Bronchial epithelial cell (primary cell): ENCODE measurements around the gene MRFAP1. TPM values are rescaled to one million over a fixed set of nuclear protein-coding genes. Genes with fewer than 3 reads are reported as not detected.
"Not testable (repeated sequence)": the region's sequence is repeated elsewhere in the genome, so short reads cannot be mapped to it uniquely, and the experiment has no call there.

Experiments used
- DNase-seq: peaks from one replicate; pipeline ENCODE4 v3.0.0-alpha.2; 2010; ENCODE audit warnings: low read depth
- FAIRE-seq: peaks from 2 replicates; lab custom pipeline; 2011; peaks lifted over from hg19 to GRCh38; lab: Jason Lieb, UNC
- H3K27me3 ChIP-seq: 2 replicates; pipeline ENCODE4 v1.5.1; 2011; ENCODE audit warnings: low read length; ENCODE audit not compliant: control insufficient read depth, insufficient read depth
- H3K36me3 ChIP-seq: 2 replicates; pipeline ENCODE4 v1.5.1; 2011; ENCODE audit warnings: low read length; ENCODE audit not compliant: control insufficient read depth, insufficient read depth
- H3K4me3 ChIP-seq: 2 replicates; pipeline ENCODE4 v1.5.1; 2011; ENCODE audit warnings: mild to moderate bottlenecking, low read depth, low read length, control low read depth
- total RNA-seq: library from RNA; depleted of rRNA; stranded (reverse); fragments of >200 nt; gene quantifications from 2 replicates; pipeline ENCODE4 v1.2.1, GENCODE V29; 2014
- TF ChIP-seq, protein P1 (sequence below): IDR thresholded peaks from 2 replicates; pipeline ENCODE4 v1.5.1; 2011; ENCODE audit warnings: mild to moderate bottlenecking, moderate library complexity, low read length, control low read depth, inconsistent platforms; ENCODE audit not compliant: insufficient read depth, severe bottlenecking

The MRFAP1 gene
- total RNA-seq, 1 donor from 2014 or later = 69.5 TPM

DNA sequence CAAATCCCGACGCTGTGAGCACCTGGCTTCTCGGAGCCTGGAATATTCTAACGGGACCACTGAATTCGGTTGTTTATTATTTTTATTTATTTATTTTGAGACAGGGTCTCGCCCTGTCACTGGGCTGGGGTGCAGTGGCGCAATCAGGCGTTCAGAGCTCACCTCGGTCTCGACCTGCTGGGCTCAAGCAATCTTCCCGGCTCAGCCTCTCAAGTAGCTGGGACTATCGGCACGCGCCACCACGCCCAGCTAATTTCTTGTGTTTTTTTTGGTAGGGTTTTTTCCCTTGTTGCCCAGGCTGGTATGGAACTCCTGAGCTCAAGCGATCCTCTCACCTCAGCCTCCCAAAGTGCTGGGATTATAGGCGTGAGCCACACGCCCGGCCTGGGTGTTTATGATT is 31.6 kb downstream of the MRFAP1 start:
- peaks cover 3% of the 10 kb centered on the region for H3K36me3 ChIP-seq
- H3K27me3 ChIP-seq = no peaks in the 10 kb centered on the region
- no peak overlapping the region for H3K4me3 ChIP-seq
- DNase-seq (no peak), FAIRE-seq (no peak)
- TF ChIP-seq, protein P1, sequence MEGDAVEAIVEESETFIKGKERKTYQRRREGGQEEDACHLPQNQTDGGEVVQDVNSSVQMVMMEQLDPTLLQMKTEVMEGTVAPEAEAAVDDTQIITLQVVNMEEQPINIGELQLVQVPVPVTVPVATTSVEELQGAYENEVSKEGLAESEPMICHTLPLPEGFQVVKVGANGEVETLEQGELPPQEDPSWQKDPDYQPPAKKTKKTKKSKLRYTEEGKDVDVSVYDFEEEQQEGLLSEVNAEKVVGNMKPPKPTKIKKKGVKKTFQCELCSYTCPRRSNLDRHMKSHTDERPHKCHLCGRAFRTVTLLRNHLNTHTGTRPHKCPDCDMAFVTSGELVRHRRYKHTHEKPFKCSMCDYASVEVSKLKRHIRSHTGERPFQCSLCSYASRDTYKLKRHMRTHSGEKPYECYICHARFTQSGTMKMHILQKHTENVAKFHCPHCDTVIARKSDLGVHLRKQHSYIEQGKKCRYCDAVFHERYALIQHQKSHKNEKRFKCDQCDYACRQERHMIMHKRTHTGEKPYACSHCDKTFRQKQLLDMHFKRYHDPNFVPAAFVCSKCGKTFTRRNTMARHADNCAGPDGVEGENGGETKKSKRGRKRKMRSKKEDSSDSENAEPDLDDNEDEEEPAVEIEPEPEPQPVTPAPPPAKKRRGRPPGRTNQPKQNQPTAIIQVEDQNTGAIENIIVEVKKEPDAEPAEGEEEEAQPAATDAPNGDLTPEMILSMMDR = no peak

DNA sequence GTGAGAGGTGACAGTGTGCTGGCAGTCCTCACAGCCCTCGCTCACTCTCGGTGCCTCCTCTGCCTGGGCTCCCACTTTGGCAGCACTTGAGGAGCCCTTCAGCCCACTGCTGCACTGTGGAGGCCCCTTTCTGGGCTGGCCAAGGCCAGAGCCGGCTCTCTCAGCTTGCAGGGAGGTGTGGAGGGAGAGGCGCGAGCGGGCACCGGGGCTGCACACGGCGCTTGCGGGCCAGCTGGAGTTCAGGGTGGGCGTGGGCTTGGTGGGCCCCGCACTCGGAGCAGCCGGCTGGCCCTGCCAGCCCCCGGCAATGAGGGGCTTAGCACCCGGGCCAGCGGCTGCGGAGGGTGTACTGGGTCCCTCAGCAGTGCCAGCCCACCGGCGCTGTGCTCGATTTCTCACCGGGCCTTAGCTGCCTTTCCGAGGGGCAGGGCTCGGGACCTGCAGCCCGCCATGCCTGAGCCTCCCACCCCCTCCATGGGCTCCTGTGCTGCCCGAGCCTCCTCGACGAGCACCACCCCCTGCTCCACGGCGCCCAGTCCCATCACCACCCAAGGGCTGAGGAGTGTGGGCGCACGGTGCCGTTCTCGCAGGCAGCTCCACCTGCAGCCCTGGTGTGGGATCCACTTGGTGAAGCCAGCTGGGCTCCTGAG is 32.2 kb downstream of the MRFAP1 start:
- not testable (repeated sequence) for FAIRE-seq, H3K4me3 ChIP-seq, H3K36me3 ChIP-seq, DNase-seq, H3K27me3 ChIP-seq

DNA sequence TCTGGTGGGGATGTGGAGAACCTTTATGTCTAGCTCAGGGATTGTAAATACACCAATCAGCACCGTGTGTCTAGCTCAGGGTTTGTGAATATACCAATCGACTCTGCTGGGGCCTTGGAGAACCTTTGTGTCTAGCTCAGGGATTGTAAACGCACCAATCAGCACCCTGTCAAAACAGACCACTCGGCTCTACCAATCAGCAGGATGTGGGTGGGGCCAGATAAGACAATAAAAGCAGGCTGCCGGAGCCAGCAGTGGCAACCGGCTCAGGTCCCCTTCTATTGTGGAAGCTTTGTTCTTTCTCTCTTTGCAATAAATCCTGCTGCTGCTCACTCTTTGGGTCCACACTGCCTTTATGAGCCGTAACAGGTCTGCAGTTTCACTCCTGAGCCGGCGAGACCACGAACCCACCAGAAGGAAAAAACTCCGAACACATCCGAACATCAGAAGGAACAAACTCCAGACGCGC is 32.7 kb downstream of the MRFAP1 start:
- not testable (repeated sequence) for H3K27me3 ChIP-seq, DNase-seq, H3K36me3 ChIP-seq, FAIRE-seq
- peak overlapping the region; percentile 65 for H3K4me3 ChIP-seq

DNA sequence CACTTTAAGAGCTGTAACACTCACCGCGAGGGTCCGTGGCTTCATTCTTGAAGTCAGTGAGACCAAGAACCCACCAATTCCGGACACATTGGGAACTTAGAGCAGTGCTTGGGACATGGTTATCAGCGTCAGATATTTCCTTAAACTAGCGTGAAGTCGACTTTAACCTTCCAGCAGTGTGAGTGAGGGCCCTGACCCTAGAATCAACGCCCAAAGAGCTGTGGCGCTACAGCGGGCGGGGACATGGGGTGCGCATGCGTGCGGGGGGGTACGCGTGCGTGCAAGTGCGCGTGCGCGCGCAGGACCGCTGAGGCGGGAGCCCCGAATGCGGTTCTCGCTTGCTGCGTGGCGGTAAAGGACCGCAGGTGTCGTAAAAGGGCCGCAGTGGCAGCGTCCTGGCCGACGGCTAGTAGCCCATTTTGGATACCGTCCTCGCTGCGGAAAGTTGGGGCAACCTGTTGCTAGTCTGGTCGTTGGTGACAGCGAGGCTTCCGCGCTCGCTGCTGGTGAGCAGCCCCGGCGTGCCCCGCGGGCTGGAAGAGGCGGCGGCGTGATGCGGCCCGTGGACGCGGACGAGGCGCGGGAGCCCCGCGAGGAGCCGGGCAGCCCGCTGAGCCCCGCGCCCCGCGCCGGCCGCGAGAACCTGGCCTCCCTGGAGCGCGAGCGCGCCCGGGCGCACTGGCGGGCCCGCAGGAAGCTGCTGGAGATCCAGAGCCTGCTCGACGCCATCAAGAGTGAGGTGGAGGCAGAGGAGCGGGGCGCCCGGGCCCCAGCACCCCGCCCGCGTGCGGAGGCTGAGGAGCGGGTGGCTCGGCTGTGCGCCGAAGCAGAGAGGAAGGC is 33.4 kb downstream of the MRFAP1 start:
- peaks cover 3% of the 10 kb centered on the region for H3K36me3 ChIP-seq
- FAIRE-seq (peak; percentile 90), DNase-seq (peak; percentile 84)
- peak overlapping the region; percentile 65 for H3K4me3 ChIP-seq
- TF ChIP-seq, protein P1 = no peak
- no peaks in the 10 kb centered on the region for H3K27me3 ChIP-seq

DNA sequence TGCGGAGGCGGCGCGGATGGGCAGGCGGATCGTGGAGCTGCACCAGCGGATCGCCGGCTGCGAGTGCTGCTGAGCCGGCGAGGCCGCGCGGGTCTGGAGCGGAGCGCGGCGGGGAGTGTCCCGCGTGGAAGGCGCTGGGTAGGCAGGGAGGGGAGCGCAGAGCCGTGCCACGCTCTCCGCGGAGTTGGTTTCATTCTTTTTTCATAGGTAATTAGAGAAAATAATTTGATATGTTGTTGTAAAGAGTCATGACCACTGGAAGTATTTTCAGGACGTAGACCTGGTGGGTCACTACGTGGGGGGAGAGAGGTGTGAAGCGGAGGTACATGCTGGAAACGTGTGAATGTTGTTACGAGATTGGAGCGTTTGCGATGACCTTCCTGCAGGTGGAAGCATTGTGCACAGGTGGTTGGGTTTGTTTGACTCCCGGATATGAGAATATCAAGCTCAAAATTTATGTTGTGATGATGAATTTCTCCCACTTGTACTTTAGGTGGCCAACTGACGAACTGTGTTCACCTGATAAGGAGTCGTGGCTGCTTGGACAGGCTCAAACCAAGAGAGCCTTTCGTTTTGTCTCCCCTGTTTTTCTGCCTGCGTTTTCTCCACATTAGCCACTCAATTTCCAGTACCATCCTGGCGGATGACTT is 34.1 kb downstream of the MRFAP1 start:
- Histone ChIP-seq H3K36me3 (peaks cover 3% of the 10 kb centered on the region), H3K4me3 (peak overlapping the region; percentile 65), H3K27me3 (no peaks in the 10 kb centered on the region)
- no peak for FAIRE-seq
- TF ChIP-seq, protein P1 = peak; percentile 73
- DNase-seq = peak; percentile 71

DNA sequence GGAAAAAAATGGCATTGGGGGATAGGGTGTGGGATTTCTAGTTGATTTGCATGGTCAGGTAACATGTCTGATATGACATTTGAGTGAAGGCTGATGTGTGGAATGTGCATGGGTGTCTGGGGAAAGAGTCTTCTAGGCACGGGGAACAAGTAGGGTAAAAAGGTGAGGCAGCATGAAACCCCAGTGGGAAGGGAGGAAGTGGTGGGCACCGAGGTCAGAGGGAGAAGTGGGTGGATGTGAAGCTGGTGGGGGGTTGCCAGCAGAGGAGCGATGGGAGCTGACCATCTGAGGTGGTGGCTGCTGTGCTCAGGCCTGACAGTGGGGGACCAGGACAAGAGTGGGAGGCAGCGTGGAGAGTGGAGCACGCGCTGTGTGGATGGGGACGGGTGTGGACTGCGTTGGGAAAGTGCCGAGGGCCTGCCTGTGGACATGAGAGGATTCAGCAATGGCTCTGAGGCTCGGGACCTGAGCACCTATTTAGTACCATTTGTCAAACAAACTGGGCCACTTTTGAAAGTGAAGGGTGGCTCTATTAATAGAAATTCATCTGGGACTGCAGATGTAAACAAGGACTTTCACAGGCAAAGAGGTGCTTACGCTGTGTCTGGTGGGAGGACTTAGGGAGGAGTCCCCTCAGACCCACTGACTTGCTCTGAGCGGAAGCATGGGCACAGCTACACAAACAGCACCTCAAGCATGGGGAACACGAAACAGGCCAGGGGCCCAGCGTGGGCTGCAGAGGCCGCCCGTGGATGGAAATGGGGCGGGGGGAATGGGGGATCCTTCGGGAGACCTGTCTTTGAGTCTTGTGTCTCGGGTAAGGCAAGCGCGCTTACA is 36.5 kb downstream of the MRFAP1 start:
- Histone ChIP-seq H3K4me3 (no peak overlapping the region), H3K36me3 (peaks cover 2% of the 10 kb centered on the region), H3K27me3 (no peaks in the 10 kb centered on the region)
- FAIRE-seq = peak; percentile 7
- DNase-seq = no peak
- TF ChIP-seq, protein P1 = no peak
